Measurements from ENCODE around the gene EFCAB6.

GRCh38 chr22:43553451-43554258, 258.4 kb downstream of the EFCAB6 start:
- TF ChIP-seq POLR2A (IDR thresholded peaks at IDR 0.05) (no peak), CTCF (IDR thresholded peaks at IDR 0.05) (no peak)
